IPS DF 19.7 (cell line): Measurements from ENCODE around the gene RUSF1.
"Not testable (repeated sequence)": the region's sequence is repeated elsewhere in the genome, so short reads cannot be mapped to it uniquely, and the experiment has no call there.

Experiments
- DNase-seq: peaks from one replicate; pipeline ENCODE4 v3.0.0-alpha.2; 2013; ENCODE audit warnings: low read depth, low spot score

The RUSF1 gene

GRCh38 chr16:31517800-31518402, 9.7 kb upstream of the RUSF1 start:
- no peak for DNase-seq

GRCh38 chr16:31513884-31514283, 5.7 kb upstream of the RUSF1 start:
- no peak for DNase-seq

GRCh38 chr16:31513126-31513525, 4.9 kb upstream of the RUSF1 start:
- no peak for DNase-seq

- DNase-seq: no peak
Observed at GRCh38 chr16:31508706-31509195, 560 bp upstream of the RUSF1 start.

- no peak for DNase-seq
Observed at GRCh38 chr16:31507617-31507928, 618 bp downstream of the RUSF1 start.

GRCh38 chr16:31505483-31505882, 2.7 kb downstream of the RUSF1 start:
- DNase-seq: no peak

- DNase-seq: no peak
Observed at GRCh38 chr16:31504159-31504558, 4.0 kb downstream of the RUSF1 start.

GRCh38 chr16:31503555-31503954, 4.6 kb downstream of the RUSF1 start:
- not testable (repeated sequence) for DNase-seq

GRCh38 chr16:31502981-31503380, 5.2 kb downstream of the RUSF1 start:
- no peak for DNase-seq

GRCh38 chr16:31501966-31502348, 6.2 kb downstream of the RUSF1 start:
- no peak for DNase-seq

GRCh38 chr16:31501226-31501965, 6.8 kb downstream of the RUSF1 start:
- DNase-seq: no peak

GRCh38 chr16:31499928-31500327, 8.3 kb downstream of the RUSF1 start:
- DNase-seq: no peak

GRCh38 chr16:31498493-31498892, 9.7 kb downstream of the RUSF1 start:
- no peak for DNase-seq

GRCh38 chr16:31496670-31497069, 11.5 kb downstream of the RUSF1 start:
- no peak for DNase-seq

- DNase-seq: no peak
Observed at GRCh38 chr16:31493506-31494125, 14.6 kb downstream of the RUSF1 start.

- DNase-seq: no peak
Observed at GRCh38 chr16:31491778-31492418, 16.3 kb downstream of the RUSF1 start.

GRCh38 chr16:31489616-31490584, 18.3 kb downstream of the RUSF1 start:
- DNase-seq: no peak

- no peak for DNase-seq
Observed at GRCh38 chr16:31489298-31489564, 19.0 kb downstream of the RUSF1 start.

GRCh38 chr16:31488468-31489297, 19.5 kb downstream of the RUSF1 start:
- DNase-seq: no peak

- DNase-seq: no peak
Observed at GRCh38 chr16:31487720-31488467, 20.3 kb downstream of the RUSF1 start.
